GM11168 (cell line): Measurements from ENCODE around the gene CMC1.
"Not testable (repeated sequence)": the region's sequence is repeated elsewhere in the genome, so short reads cannot be mapped to it uniquely, and the experiment has no call there.

ENCODE experiments used
- in situ Hi-C: fragments of 300-500 bp; cut with MboI; formaldehyde crosslinking; loops from one replicate; pipeline ENCODE4 v1.12.0; 2022; ENCODE audit warnings: low sequenced_read_pairs; ENCODE audit not compliant: unreplicated experiment

The CMC1 gene

GRCh38 chr3:28241221-28242160 lies at the start of gene CMC1:
CMC1 (plus strand) TSS chr3:28241619; CDS start chr3:28241794, 175 bp downstream.
- in situ Hi-C loops, result no loop called here

GRCh38 chr3:28198161-28198560 lies 43.3 kb upstream of the CMC1 start:
- in situ Hi-C loops, result no loop called here

GRCh38 chr3:28198974-28199373 lies 42.4 kb upstream of the CMC1 start:
- in situ Hi-C loops, result no loop called here

- in situ Hi-C loops, result not testable (repeated sequence)
Observed at GRCh38 chr3:28199643-28200042, 41.8 kb upstream of the CMC1 start.

- in situ Hi-C loops, result not testable (repeated sequence)
Observed at GRCh38 chr3:28200366-28200848, 41.0 kb upstream of the CMC1 start.

- in situ Hi-C loops, result no loop called here
Observed at GRCh38 chr3:28206479-28206878, 34.9 kb upstream of the CMC1 start.

- in situ Hi-C loops, result no loop called here
Observed at GRCh38 chr3:28207000-28207733, 34.3 kb upstream of the CMC1 start.

- in situ Hi-C loops, result no loop called here
Observed at GRCh38 chr3:28210968-28211713, 30.3 kb upstream of the CMC1 start.

GRCh38 chr3:28212681-28213080 lies 28.7 kb upstream of the CMC1 start:
- in situ Hi-C loops, result no loop called here

- in situ Hi-C loops, result no loop called here
Observed at GRCh38 chr3:28215407-28215806, 26.0 kb upstream of the CMC1 start.

- in situ Hi-C loops, result no loop called here
Observed at GRCh38 chr3:28218071-28218916, 23.1 kb upstream of the CMC1 start.

GRCh38 chr3:28218917-28219198 lies 22.6 kb upstream of the CMC1 start:
- in situ Hi-C loops, result no loop called here

GRCh38 chr3:28224430-28224829 lies 17.0 kb upstream of the CMC1 start:
- in situ Hi-C loops, result no loop called here

- in situ Hi-C loops, result no loop called here
Observed at GRCh38 chr3:28226020-28226419, 15.4 kb upstream of the CMC1 start.

- in situ Hi-C loops, result no loop called here
Observed at GRCh38 chr3:28228623-28229022, 12.8 kb upstream of the CMC1 start.

- in situ Hi-C loops, result no loop called here
Observed at GRCh38 chr3:28232659-28233058, 8.8 kb upstream of the CMC1 start.

GRCh38 chr3:28234454-28234853 lies 7.0 kb upstream of the CMC1 start:
- in situ Hi-C loops, result no loop called here

GRCh38 chr3:28239108-28239507 lies 2.3 kb upstream of the CMC1 start:
- in situ Hi-C loops, result no loop called here

- in situ Hi-C loops, result no loop called here
Observed at GRCh38 chr3:28240441-28240840, 978 bp upstream of the CMC1 start.

GRCh38 chr3:28242519-28242918 lies 1.1 kb downstream of the CMC1 start:
- in situ Hi-C loops, result no loop called here
